ENCODE measurements around the gene AGBL3. TPM values are rescaled to one million over a fixed set of nuclear protein-coding genes. Genes with fewer than 3 reads are reported as not detected.

Gene AGBL3
- total and polyA plus RNA-seq, 9 of the 15 experiments (the other 6 are each of a cell fraction or from before 2014, with no cell fraction given): 0.54 to 2.9 (median 1.7) TPM

GRCh38 chr7:135170274-135170997, 184.1 kb downstream of the AGBL3 start, which contains the start of gene CYREN (continued):
- TF ChIP-seq AFF1 (IDR thresholded peaks at IDR 0.05; ENCODE audit: low read depth in 1 of 2, partially characterized antibody in 2 of 2) (no peak), FOXO4 (CRISPR knock-in tag; IDR thresholded peaks at IDR 0.05) (peak; percentile 86; the same call in 1 of the 2 replicates), FOXK2 (conservative IDR thresholded peaks at IDR 0.05 in 1 of 2, IDR thresholded peaks at IDR 0.05 in 1 of 2; ENCODE audit: low read depth in 2 of 2) (peak; percentile 39 to 84; a peak in 3 of 4 replicates), NCOA1 (IDR thresholded peaks at IDR 0.05; ENCODE audit: low read depth) (peak; percentile 99), FOXP4 (CRISPR knock-in tag; IDR thresholded peaks at IDR 0.05; ENCODE audit: borderline replicate concordance) (peak; percentile 29; the same call in 1 of the 2 replicates), ARID3A (IDR thresholded peaks at IDR 0.05; ENCODE audit: borderline replicate concordance, low read depth, low read length) (0 out of 2 replicates have a peak, but pooled peaks have one; percentile 45), ZFP36 (IDR thresholded peaks at IDR 0.05; ENCODE audit: low read depth, low read length, partially characterized antibody) (no peak), PHTF2 (CRISPR knock-in tag; IDR thresholded peaks at IDR 0.05) (no peak), SMAD3 (CRISPR knock-in tag; conservative IDR thresholded peaks at IDR 0.05) (0 out of 2 replicates have a peak, but pooled peaks have one; percentile 17), EGR1 (conservative IDR thresholded peaks at IDR 0.05) (peak; percentile 59), ARID4B (CRISPR knock-in tag; IDR thresholded peaks at IDR 0.05) (peak; percentile 95), POLR3G (IDR thresholded peaks at IDR 0.05; ENCODE audit: extremely low read depth, insufficient read length, insufficient replicate concordance) (no peak)
